Neural progenitor cell (in vitro differentiated cells): ENCODE results near the gene NCKAP5. TPM values are rescaled to one million over a fixed set of nuclear protein-coding genes. Genes with fewer than 3 reads are reported as not detected.

Source experiments
- DNase-seq: peaks from one replicate; pipeline ENCODE4 v3.0.0-alpha.2; 2016; ENCODE audit warnings: low spot score
- H2AFZ ChIP-seq: fragments of 200-600 bp; sonication (generic); replicated peaks from 2 replicates; pipeline ENCODE4 v1.6.1; 2016; ENCODE audit warnings: antibody characterized with exemption
- H3F3A ChIP-seq: fragments of 200-600 bp; sonication (generic); 2 replicates; pipeline ENCODE4 v1.6.1; 2016; ENCODE audit warnings: antibody characterized with exemption, low read depth
- H3K27ac ChIP-seq: fragments of 200-600 bp; sonication (generic); 2 replicates; pipeline ENCODE4 v1.5.1; 2016; ENCODE audit warnings: mild to moderate bottlenecking
- H3K27me3 ChIP-seq: fragments of 200-600 bp; sonication (generic); 2 replicates; pipeline ENCODE4 v1.6.1; 2016; ENCODE audit warnings: mild to moderate bottlenecking, moderate library complexity
- H3K36me3 ChIP-seq: fragments of 200-600 bp; sonication (generic); 2 replicates; pipeline ENCODE4 v1.5.1; 2016
- H3K4me1 ChIP-seq: fragments of 200-600 bp; sonication (generic); 2 replicates; pipeline ENCODE4 v1.6.1; 2016; ENCODE audit warnings: mixed run types
- H3K4me2 ChIP-seq: fragments of 200-600 bp; sonication (generic); 2 replicates; pipeline ENCODE4 v1.6.1; 2016
- H3K4me3 ChIP-seq: fragments of 200-600 bp; sonication (generic); 2 replicates; pipeline ENCODE4 v1.5.1; 2016
- H3K79me2 ChIP-seq: fragments of 200-600 bp; sonication (generic); 2 replicates; pipeline ENCODE4 v1.6.1; 2016; ENCODE audit warnings: low read depth
- H3K9ac ChIP-seq: fragments of 200-600 bp; sonication (generic); 2 replicates; pipeline ENCODE4 v1.6.1; 2016
- H3K9me3 ChIP-seq: fragments of 200-600 bp; sonication (generic); 2 replicates; pipeline ENCODE4 v1.5.1; 2016; ENCODE audit warnings: low read depth
- H4K20me1 ChIP-seq: fragments of 200-600 bp; sonication (generic); 2 replicates; pipeline ENCODE4 v1.6.1; 2016; ENCODE audit warnings: low read depth
- H3K27ac Mint-ChIP-seq: 3 replicates; pipeline ENCODE4 v1.8.0; 2021; ENCODE audit warnings: mixed read lengths
- H3K27me3 Mint-ChIP-seq: 2 replicates; pipeline ENCODE4 v1.8.0; 2022; ENCODE audit warnings: low read depth, mild to moderate bottlenecking, inconsistent platforms, moderate library complexity, mixed read lengths; ENCODE audit not compliant: insufficient read depth
- H3K36me3 Mint-ChIP-seq: 3 replicates; pipeline ENCODE4 v1.8.0; 2021; ENCODE audit warnings: mixed read lengths
- H3K4me1 Mint-ChIP-seq: 3 replicates; pipeline ENCODE4 v1.8.0; 2021; ENCODE audit warnings: mixed read lengths
- H3K4me3 Mint-ChIP-seq: 3 replicates; pipeline ENCODE4 v1.8.0; 2021; ENCODE audit warnings: mild to moderate bottlenecking, moderate library complexity, mixed read lengths
- H3K9me3 Mint-ChIP-seq: 3 replicates; pipeline ENCODE4 v1.8.0; 2020; ENCODE audit warnings: mixed read lengths
- EZH2 ChIP-seq: fragments of 200-600 bp; sonication (generic); IDR thresholded peaks from 2 replicates; pipeline ENCODE4 v1.6.1; 2017; ENCODE audit warnings: antibody characterized with exemption, mild to moderate bottlenecking, moderate library complexity
- EZH2phosphoT487 ChIP-seq: fragments of 200-600 bp; sonication (generic); IDR thresholded peaks from 2 replicates; pipeline ENCODE4 v1.6.1; 2017; ENCODE audit warnings: antibody characterized with exemption
- total RNA-seq: library from RNA; depleted of rRNA; stranded (reverse); fragments of >200 nt; gene quantifications from 2 replicates; pipeline ENCODE4 v1.2.3, GENCODE V29; 2015; ENCODE audit warnings: low replicate concordance
- TF ChIP-seq, protein P1 (sequence below): fragments of 200-600 bp; sonication (generic); IDR thresholded peaks from 2 replicates; pipeline ENCODE4 v1.5.1; 2017; ENCODE audit warnings: antibody characterized with exemption, mild to moderate bottlenecking

Gene NCKAP5
- total RNA-seq, 1 donor from 2014 or later, result 0.47 TPM

DNA sequence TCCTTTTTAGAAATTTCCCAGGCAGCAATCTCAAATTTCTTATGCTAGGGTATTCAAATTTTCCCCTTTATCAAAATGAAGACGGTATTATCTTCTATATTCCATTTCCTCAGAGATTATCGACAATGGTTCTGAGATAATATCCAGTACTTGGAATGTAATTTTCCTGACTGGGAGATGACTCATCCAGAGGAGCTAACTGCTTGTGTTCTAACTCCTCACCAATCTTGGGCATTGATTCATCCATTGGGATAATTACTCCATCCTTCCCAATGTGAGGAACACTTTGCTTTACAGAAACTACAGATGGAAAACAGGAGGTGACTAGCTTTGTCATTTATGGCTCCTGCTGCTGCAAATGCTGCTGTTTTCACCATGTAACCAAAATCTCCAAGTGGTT, 658.8 kb downstream of the NCKAP5 start:
- Histone ChIP-seq H3K27ac (no peak overlapping the region), H3K4me1 (peaks cover 5% of the 10 kb centered on the region), H4K20me1 (no peaks in the 10 kb centered on the region), H3F3A (no peaks in the 10 kb centered on the region), H3K36me3 (no peaks in the 10 kb centered on the region), H3K79me2 (no peaks in the 10 kb centered on the region), H3K27me3 (no peaks in the 10 kb centered on the region), H2AFZ (no peak overlapping the region), H3K4me2 (no peak overlapping the region), H3K9me3 (no peaks in the 10 kb centered on the region), H3K4me3 (no peak overlapping the region), H3K9ac (no peak overlapping the region)
- no peak overlapping the region for H3K4me3 Mint-ChIP-seq
- H3K27me3 Mint-ChIP-seq, result peaks cover 2% of the 10 kb centered on the region
- H3K9me3 Mint-ChIP-seq, result no peaks in the 10 kb centered on the region
- DNase-seq, result no peak
- H3K27ac Mint-ChIP-seq, result no peak overlapping the region
- TF ChIP-seq EZH2phosphoT487 (no peak), EZH2 (no peak)
- TF ChIP-seq, protein P1, sequence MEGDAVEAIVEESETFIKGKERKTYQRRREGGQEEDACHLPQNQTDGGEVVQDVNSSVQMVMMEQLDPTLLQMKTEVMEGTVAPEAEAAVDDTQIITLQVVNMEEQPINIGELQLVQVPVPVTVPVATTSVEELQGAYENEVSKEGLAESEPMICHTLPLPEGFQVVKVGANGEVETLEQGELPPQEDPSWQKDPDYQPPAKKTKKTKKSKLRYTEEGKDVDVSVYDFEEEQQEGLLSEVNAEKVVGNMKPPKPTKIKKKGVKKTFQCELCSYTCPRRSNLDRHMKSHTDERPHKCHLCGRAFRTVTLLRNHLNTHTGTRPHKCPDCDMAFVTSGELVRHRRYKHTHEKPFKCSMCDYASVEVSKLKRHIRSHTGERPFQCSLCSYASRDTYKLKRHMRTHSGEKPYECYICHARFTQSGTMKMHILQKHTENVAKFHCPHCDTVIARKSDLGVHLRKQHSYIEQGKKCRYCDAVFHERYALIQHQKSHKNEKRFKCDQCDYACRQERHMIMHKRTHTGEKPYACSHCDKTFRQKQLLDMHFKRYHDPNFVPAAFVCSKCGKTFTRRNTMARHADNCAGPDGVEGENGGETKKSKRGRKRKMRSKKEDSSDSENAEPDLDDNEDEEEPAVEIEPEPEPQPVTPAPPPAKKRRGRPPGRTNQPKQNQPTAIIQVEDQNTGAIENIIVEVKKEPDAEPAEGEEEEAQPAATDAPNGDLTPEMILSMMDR, result no peak
- peaks cover 10% of the 10 kb centered on the region for H3K4me1 Mint-ChIP-seq
- no peaks in the 10 kb centered on the region for H3K36me3 Mint-ChIP-seq

DNA sequence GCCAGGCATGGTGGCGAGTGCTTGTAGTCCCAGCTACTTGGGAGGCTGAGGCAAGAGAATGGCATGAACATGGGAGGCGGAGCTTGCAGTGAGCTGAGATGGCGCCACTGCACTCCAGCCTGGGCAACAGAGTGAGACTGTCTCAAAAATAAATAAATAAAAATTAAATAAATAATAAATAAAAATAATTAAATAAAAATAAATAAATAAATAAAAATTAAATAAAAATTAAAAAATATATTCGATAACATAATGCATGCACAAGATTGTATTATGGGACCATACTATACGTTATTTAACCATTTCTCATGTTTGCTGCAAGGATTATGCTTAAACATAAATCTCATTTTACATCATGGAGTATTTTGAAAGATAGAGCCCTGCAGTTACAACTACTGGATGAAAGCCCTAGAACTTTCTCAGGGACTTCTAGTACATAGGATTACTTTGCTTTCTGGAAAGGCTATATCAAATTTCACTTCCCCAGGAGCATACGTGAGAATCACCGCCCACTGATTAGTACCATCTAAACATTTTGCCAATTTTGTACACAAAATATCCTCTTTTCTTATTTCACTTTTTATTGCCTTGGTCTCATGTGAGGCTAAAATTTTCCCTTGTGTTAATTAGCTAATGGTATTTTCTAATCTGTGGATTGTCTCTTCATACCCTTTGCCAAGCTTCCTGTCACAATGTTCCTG, 664.0 kb downstream of the NCKAP5 start:
- Mint-ChIP-seq H3K27me3 (no peaks in the 10 kb centered on the region), H3K36me3 (peaks cover 4% of the 10 kb centered on the region), H3K4me3 (no peak overlapping the region), H3K9me3 (no peaks in the 10 kb centered on the region), H3K27ac (no peak overlapping the region), H3K4me1 (no peaks in the 10 kb centered on the region)
- H3K4me3 ChIP-seq, result no peak overlapping the region
- H3K4me2 ChIP-seq, result no peak overlapping the region
- H3F3A ChIP-seq, result no peaks in the 10 kb centered on the region
- no peaks in the 10 kb centered on the region for H3K4me1 ChIP-seq
- TF ChIP-seq EZH2phosphoT487, result no peak
- TF ChIP-seq, protein P1, result no peak
- TF ChIP-seq EZH2, result no peak
- H3K9me3 ChIP-seq, result no peaks in the 10 kb centered on the region
- H3K27me3 ChIP-seq, result no peaks in the 10 kb centered on the region
- no peaks in the 10 kb centered on the region for H4K20me1 ChIP-seq
- no peak overlapping the region for H3K9ac ChIP-seq
- no peak overlapping the region for H3K27ac ChIP-seq
- no peak for DNase-seq
- no peaks in the 10 kb centered on the region for H3K36me3 ChIP-seq
- no peak overlapping the region for H2AFZ ChIP-seq
- no peaks in the 10 kb centered on the region for H3K79me2 ChIP-seq

DNA sequence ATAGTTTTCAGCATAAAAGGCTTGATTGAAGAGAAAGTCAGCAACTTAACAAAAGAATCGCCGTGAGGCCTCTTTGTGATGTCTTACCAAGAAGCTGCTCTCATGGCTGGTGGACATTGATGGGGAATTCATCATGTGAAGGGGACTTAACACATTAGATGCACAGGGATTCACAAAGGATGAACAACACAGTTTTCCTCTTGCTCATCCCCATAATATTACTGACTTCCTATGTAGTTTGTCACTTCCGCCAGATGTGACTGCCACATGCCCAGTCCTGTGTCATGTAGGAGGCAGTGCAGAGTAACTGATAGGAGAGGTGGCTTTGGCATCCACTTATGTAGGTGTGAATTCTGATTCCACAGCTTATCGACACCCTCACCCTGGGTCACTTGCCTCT, 665.6 kb downstream of the NCKAP5 start:
- Histone ChIP-seq H4K20me1 (no peaks in the 10 kb centered on the region), H2AFZ (no peak overlapping the region), H3K36me3 (no peaks in the 10 kb centered on the region), H3K9ac (no peak overlapping the region), H3K9me3 (no peaks in the 10 kb centered on the region), H3K4me1 (no peaks in the 10 kb centered on the region), H3K27ac (no peak overlapping the region), H3K79me2 (no peaks in the 10 kb centered on the region), H3F3A (no peaks in the 10 kb centered on the region), H3K27me3 (no peaks in the 10 kb centered on the region), H3K4me2 (no peak overlapping the region), H3K4me3 (no peak overlapping the region)
- Mint-ChIP-seq H3K4me1 (no peaks in the 10 kb centered on the region), H3K36me3 (peaks cover 6% of the 10 kb centered on the region), H3K27me3 (no peaks in the 10 kb centered on the region), H3K9me3 (no peaks in the 10 kb centered on the region), H3K4me3 (no peak overlapping the region), H3K27ac (no peak overlapping the region)
- TF ChIP-seq EZH2 (no peak), EZH2phosphoT487 (no peak)
- TF ChIP-seq, protein P1, result no peak
- no peak for DNase-seq
